Gastrocnemius medialis (tissue), 4 donors: Measurements from ENCODE around the gene ANKAR.

Experiments
- POLR2A ChIP-seq, 2 donors: fragments of 450-650 bp; IDR thresholded peaks; one replicate each; pipeline ENCODE4 v1.6.1; 2017; ENCODE audit warnings: antibody characterized with exemption in 2 of 2, mild to moderate bottlenecking in 2 of 2, moderate library complexity in 2 of 2
- TF ChIP-seq, protein P1 (sequence below), 5 experiments: fragments of 450-650 bp in 3 of 5; fragments of 200-600 bp in 2 of 5; sonication (generic) in 2 of 5; IDR thresholded peaks in 4 of 5; conservative IDR thresholded peaks in 1 of 5; 1 replicate in 4 of 5; 2 replicates in 1 of 5; pipeline ENCODE4 v1.5.1; 2016 to 2019; ENCODE audit warnings: antibody characterized with exemption in 5 of 5, mild to moderate bottlenecking in 3 of 5, moderate library complexity in 3 of 5

DNA sequence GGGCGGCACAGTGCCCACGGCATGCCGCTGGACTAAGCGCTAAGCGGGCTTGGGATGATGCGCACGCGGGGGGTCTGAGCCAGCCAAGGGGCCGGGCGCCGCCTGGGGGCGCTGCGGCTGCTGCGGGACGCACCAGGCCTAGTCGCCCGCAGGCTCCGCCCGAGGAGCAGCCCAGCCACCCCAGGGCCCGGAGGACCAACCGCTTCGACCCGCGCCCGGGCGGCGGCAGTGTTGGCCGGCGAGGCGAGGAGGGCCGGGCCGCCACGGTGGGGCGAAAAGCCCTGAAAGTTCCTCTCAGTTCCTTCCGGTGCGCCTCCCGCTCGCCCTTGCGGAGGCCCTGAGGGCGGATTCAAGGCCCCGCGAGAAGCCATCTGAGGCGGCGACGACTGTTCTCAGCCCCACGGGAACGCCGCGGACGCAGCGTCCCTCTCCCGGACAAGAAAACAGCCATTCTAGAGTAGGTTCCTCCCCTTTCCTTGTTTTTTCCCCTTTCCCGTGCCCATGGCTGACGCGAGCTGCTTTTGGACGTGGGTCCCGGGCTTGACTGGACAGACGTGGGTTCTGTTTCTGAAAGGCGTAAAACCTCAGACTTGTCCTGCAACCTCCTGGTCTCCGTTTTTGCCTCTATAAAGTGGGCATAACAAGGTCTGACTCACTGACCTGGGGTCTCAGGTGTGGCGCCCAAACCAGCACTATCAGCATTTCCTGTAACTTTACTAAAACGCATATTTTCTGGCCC lies at the start of gene ANKAR:
- TF ChIP-seq, protein P1, sequence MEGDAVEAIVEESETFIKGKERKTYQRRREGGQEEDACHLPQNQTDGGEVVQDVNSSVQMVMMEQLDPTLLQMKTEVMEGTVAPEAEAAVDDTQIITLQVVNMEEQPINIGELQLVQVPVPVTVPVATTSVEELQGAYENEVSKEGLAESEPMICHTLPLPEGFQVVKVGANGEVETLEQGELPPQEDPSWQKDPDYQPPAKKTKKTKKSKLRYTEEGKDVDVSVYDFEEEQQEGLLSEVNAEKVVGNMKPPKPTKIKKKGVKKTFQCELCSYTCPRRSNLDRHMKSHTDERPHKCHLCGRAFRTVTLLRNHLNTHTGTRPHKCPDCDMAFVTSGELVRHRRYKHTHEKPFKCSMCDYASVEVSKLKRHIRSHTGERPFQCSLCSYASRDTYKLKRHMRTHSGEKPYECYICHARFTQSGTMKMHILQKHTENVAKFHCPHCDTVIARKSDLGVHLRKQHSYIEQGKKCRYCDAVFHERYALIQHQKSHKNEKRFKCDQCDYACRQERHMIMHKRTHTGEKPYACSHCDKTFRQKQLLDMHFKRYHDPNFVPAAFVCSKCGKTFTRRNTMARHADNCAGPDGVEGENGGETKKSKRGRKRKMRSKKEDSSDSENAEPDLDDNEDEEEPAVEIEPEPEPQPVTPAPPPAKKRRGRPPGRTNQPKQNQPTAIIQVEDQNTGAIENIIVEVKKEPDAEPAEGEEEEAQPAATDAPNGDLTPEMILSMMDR (IDR thresholded peaks at IDR 0.05 in 4 of 5, conservative IDR thresholded peaks at IDR 0.05 in 1 of 5): peak; percentile 76 to 97 (median 84)
- peak; percentile 54 to 56 for TF ChIP-seq POLR2A (IDR thresholded peaks at IDR 0.05)
